ENCODE data around the gene TBC1D22B. TPM values are rescaled to one million over a fixed set of nuclear protein-coding genes. Genes with fewer than 3 reads are reported as not detected.

TBC1D22B gene
- total and polyA plus RNA-seq, 9 of the 15 experiments (the other 6 are each of a cell fraction or from before 2014, with no cell fraction given) = 4.8 to 24.2 (median 13.5) TPM

- no peak for TF ChIP-seq BCLAF1 (IDR thresholded peaks at IDR 0.05; ENCODE audit: borderline replicate concordance in 1 of 2, control insufficient read depth in 1 of 2, low read depth in 2 of 2, low read length in 1 of 2)
- peak; percentile 93 for TF ChIP-seq HDGF (IDR thresholded peaks at IDR 0.05)
- TF ChIP-seq SMARCA5 (IDR thresholded peaks at IDR 0.05) = peak; percentile 86
- peak; percentile 61; the same call in 1 of the 2 replicates for TF ChIP-seq MAX (CRISPR knock-in tag; IDR thresholded peaks at IDR 0.05)
- no peak for TF ChIP-seq KAT2B (IDR thresholded peaks at IDR 0.05; ENCODE audit: low read depth, low read length)
- TF ChIP-seq LARP7 (IDR thresholded peaks at IDR 0.05) = 0 out of 2 replicates have a peak, but pooled peaks have one; percentile 54
- peak; percentile 56; the same call in 1 of the 2 replicates for TF ChIP-seq TEAD2 (tag; IDR thresholded peaks at IDR 0.05)
- TF ChIP-seq ZNF639 (CRISPR knock-in tag; conservative IDR thresholded peaks at IDR 0.05 in 1 of 2, IDR thresholded peaks at IDR 0.05 in 1 of 2) = 0 out of 4 replicates have a peak, but pooled peaks of 1 of the 2 experiments have one; percentile 60
- TF ChIP-seq ZBTB26 (CRISPR knock-in tag; IDR thresholded peaks at IDR 0.05) = 0 out of 2 replicates have a peak, but pooled peaks have one; percentile 48
- 0 out of 2 replicates have a peak, but pooled peaks have one; percentile 30 for TF ChIP-seq FOXP4 (CRISPR knock-in tag; IDR thresholded peaks at IDR 0.05; ENCODE audit: borderline replicate concordance)
- TF ChIP-seq ZBTB2 (IDR thresholded peaks at IDR 0.05) = 0 out of 2 replicates have a peak, but pooled peaks have one; percentile 51
These were observed 14.3 kb upstream of the TBC1D22B start (continued) for GRCh38 chr6:37243131-37243815.
